NCI-H460 (cell line): Measurements from ENCODE around the gene LTBP2. TPM values are rescaled to one million over a fixed set of nuclear protein-coding genes. Genes with fewer than 3 reads are reported as not detected.

Experiments used
- DNase-seq: peaks from one replicate; pipeline ENCODE4 v3.0.0-alpha.2; 2016; ENCODE audit warnings: low read depth; ENCODE audit errors: extremely low read depth
- polyA plus RNA-seq: library from polyadenylated mRNA; depleted of rRNA; stranded (reverse); fragments of >200 nt; gene quantifications from 2 replicates; pipeline ENCODE4 v1.2.3, GENCODE V29; 2014; cell fraction: nucleus; rRNA removed
- total RNA-seq: library from RNA; depleted of rRNA; stranded (reverse); fragments of >200 nt; shearing (Covaris generic); gene quantifications from 2 replicates; pipeline ENCODE4 v1.2.3, GENCODE V29; 2014; rRNA removed

LTBP2 gene
- total RNA-seq: 0.43 and 0.79 TPM in 2 replicates
- 0.11 and 0.50 TPM in 2 replicates for polyA plus RNA-seq

- no peak for DNase-seq
Measured at GRCh38 chr14:74611650-74612349, at the start of gene LTBP2. TSS of gene LTBP2 (minus strand) at chr14:74612237. CDS start at chr14:74611944, 293 bp downstream.

GRCh38 chr14:74660863-74661262 lies 48.8 kb upstream of the LTBP2 start:
- no peak for DNase-seq

GRCh38 chr14:74660167-74660566 lies 48.1 kb upstream of the LTBP2 start:
- no peak for DNase-seq

- no peak for DNase-seq
Measured at GRCh38 chr14:74658535-74659131, 46.6 kb upstream of the LTBP2 start.

DNA sequence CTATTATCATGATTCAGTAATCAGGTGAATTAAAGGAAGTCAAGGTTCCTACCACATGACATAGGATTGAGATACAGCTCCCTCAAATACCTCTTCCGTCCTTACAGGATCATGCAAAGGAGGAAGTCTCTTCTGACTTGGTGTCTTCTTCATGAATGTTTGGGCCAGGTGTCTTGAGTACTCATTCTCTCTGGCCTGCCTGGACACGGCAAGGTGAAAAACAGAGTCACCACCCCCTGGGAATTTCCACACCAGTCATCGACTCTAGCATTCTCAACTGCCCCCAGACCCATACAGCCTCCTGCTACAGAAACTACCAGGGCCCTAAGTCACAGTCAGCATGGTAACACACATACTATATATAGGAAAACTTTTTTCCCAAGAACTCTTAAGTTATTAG lies 44.9 kb upstream of the LTBP2 start:
- no peak for DNase-seq

DNA sequence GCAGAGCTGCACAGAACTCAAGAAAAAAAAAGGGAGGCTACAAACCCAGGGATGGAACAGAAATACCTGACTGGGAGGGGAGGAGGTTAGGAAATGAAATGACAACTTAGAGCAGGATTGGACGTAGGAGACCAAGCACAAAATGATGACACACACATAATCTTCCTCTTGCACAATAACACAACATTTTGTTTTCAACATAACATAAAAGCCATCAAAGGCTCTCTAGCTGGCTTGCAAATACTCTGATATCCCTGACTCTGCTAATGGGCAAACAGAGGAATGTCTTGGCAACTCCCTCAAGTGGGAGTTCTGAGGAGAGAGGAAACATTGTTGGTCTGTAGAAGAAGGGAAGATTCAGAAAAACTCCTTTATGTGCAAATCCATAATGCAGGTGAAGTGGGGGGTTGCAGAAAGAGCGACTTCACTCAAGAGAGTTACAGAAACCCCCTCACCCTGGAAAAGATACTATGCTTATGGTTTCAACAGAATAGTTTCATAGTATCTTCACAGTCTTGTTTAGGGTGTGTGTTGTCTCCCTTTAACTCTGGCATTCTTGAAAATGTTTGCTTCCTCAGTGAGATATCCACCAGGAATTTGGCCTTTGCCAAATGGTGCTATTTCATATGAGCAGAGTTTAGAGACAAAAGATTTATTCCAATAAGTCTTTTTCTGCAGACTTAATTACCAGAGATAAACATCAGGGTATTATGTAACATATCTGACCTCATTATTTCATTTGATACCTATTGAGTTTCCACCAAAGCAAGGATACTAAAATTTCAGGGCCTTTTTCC lies 43.8 kb upstream of the LTBP2 start:
- DNase-seq: no peak

- DNase-seq: no peak
Measured at GRCh38 chr14:74654931-74655330, 42.9 kb upstream of the LTBP2 start.

- DNase-seq: no peak
Measured at GRCh38 chr14:74653386-74654138, 41.5 kb upstream of the LTBP2 start.

- DNase-seq: no peak
Measured at GRCh38 chr14:74652541-74652940, 40.5 kb upstream of the LTBP2 start.

DNA sequence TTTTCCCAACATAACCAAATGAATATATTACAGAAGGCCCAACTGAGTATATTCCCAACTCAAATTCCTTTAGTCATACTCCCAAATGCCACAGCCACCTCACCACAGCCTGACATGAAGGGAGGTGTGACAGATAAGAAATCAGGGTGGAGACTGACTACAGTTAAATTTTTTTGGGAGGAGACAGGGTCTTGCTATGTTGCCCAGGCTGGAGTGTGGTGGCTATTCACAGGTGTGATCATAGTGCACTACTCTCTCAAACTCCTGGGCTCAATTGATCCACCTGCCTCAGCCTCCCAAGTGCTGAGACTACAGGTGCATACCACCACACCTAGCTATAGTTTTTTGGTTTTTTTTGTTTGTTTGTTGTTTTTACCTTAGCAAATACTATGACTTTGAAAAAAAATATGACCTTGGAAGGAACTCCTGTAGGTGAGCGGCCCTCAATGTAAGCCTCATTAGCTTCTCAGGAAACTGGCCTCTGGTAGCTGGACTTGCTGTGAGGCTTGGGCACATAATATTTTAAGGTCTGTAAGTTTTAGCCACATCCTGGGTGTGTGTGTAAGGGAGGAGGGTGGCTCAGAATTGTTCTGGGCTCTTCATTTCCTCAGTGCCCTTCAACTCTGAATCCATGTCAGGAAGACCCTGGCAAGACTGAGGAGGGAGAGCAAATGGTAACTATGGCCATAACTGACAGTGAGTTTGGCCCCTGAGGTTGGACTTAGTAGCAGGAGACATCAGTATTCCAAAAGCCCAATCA lies 39.1 kb upstream of the LTBP2 start:
- no peak for DNase-seq

DNA sequence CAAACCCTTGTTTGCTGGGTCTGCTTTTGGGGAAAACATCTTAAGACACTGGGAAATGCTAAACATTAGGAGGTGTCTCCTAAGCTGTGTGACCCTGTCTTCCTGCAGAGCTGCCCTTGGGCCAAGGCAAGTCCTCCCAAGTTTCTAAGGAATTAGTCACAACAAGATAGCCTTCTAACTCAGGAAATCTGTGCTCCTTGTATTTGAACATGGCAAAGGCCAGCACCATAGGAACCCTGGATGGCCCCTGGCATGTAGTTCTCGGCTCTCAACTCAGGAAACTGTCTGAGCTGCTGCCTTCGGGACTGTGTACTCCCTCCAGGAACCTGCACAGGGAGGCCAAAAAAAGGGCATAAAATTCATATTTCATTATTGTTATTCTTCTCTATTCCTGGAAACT lies 37.6 kb upstream of the LTBP2 start:
- DNase-seq: no peak

- DNase-seq: no peak
Measured at GRCh38 chr14:74649167-74649566, 37.1 kb upstream of the LTBP2 start.

- DNase-seq: no peak
Measured at GRCh38 chr14:74648601-74649000, 36.6 kb upstream of the LTBP2 start.

- no peak for DNase-seq
Measured at GRCh38 chr14:74647678-74648461, 35.8 kb upstream of the LTBP2 start.

DNA sequence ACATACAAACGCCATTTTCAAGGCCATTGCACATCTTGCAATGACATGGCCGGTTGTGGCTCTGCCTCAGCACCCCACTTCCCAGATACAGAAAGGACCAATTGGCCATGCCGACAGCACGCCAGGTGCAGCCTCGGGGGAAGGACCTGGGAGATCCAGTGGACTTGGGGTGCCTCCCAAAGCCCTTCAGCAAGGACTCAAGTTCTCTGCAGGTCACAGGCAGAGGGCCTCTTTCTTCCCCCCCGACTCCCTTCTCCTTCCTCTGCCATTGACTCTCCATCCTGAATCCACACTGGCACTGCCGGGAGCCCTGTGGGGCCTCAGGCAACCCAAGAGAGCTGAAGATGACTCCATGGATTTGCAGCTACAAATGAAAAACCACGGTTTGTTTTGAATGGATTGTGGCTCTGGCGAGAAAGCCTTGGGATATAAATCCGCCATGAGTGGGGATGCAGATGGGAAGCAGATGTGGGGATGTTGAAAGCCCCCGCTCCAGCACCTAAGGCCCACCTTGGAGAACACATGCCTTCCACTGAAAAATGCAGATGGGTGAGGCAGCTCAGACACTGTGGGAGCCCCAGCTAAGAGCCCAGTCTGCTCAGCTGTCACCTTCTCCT lies 35.1 kb upstream of the LTBP2 start:
- no peak for DNase-seq

- DNase-seq: no peak
Measured at GRCh38 chr14:74645756-74646470, 33.9 kb upstream of the LTBP2 start.

GRCh38 chr14:74645244-74645643 lies 33.2 kb upstream of the LTBP2 start:
- DNase-seq: no peak
